Measurements from ENCODE around the gene PRR7. TPM values are rescaled to one million over a fixed set of nuclear protein-coding genes. Genes with fewer than 3 reads are reported as not detected.
A peak's percentile ranks its signal among the peaks of the same experiment; 100 is the strongest.

Gene PRR7
- total and polyA plus RNA-seq, 2 of the 13 experiments (the other 11 are each of a cell fraction or from before 2014, with no cell fraction given), result 4.8 to 5.0 TPM

DNA sequence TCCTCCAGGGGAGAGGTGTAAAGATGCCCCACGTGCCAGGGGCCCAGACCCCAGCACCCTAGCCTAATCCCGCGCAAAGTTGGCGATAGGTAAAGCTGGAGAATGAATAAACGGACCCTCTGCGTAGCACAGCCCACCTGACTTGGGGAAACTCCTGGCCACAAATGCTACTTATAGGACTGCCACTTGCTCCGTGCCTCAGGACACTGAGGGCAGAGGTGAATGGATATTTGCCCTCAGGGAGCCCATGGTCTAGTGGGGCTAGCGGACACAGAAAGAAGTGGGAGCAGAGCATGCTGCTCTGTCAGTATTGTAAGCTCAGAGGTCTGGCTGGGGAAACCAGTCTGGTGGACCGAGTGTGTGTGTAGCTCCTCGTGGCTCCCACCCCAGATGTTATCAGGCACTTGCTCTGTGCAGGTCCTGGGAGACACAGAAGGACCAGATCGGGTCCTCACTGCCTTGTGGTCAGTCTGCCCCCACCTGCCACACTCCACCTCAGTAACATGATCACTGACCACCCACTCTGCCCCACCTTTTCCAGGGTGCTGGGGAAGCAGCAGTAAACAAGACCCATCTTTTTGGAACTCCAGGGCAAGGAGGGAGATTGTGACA lies 19.3 kb upstream of the PRR7 start (continued):
- TF ChIP-seq, protein P1, sequence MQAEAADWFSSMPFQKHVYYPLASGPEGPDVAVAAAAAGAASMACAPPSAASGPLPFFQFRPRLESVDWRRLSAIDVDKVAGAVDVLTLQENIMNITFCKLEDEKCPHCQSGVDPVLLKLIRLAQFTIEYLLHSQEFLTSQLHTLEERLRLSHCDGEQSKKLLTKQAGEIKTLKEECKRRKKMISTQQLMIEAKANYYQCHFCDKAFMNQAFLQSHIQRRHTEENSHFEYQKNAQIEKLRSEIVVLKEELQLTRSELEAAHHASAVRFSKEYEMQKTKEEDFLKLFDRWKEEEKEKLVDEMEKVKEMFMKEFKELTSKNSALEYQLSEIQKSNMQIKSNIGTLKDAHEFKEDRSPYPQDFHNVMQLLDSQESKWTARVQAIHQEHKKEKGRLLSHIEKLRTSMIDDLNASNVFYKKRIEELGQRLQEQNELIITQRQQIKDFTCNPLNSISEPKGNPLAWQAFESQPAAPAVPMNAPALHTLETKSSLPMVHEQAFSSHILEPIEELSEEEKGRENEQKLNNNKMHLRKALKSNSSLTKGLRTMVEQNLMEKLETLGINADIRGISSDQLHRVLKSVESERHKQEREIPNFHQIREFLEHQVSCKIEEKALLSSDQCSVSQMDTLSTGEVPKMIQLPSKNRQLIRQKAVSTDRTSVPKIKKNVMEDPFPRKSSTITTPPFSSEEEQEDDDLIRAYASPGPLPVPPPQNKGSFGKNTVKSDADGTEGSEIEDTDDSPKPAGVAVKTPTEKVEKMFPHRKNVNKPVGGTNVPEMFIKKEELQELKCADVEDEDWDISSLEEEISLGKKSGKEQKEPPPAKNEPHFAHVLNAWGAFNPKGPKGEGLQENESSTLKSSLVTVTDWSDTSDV (CRISPR knock-in tag; IDR thresholded peaks at IDR 0.05), result peak; percentile 68; the same call in 1 of the 2 replicates
- no peak for TF ChIP-seq FOXA1 (IDR thresholded peaks at IDR 0.05)
- no peak for TF ChIP-seq FOXA1 (CRISPR knock-in tag; IDR thresholded peaks at IDR 0.05)
- TF ChIP-seq, protein P2, sequence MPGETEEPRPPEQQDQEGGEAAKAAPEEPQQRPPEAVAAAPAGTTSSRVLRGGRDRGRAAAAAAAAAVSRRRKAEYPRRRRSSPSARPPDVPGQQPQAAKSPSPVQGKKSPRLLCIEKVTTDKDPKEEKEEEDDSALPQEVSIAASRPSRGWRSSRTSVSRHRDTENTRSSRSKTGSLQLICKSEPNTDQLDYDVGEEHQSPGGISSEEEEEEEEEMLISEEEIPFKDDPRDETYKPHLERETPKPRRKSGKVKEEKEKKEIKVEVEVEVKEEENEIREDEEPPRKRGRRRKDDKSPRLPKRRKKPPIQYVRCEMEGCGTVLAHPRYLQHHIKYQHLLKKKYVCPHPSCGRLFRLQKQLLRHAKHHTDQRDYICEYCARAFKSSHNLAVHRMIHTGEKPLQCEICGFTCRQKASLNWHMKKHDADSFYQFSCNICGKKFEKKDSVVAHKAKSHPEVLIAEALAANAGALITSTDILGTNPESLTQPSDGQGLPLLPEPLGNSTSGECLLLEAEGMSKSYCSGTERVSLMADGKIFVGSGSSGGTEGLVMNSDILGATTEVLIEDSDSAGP (CRISPR knock-in tag; IDR thresholded peaks at IDR 0.05; ENCODE audit: borderline replicate concordance), result peak; percentile 18; the same call in 1 of the 2 replicates
- TF ChIP-seq NFYB (CRISPR knock-in tag; IDR thresholded peaks at IDR 0.05), result 0 out of 2 replicates have a peak, but pooled peaks have one; percentile 13
- no peak for TF ChIP-seq RBAK (CRISPR knock-in tag; IDR thresholded peaks at IDR 0.05)
- TF ChIP-seq NFKBIZ (CRISPR knock-in tag; IDR thresholded peaks at IDR 0.05), result no peak
- no peak for TF ChIP-seq ZNF558 (CRISPR knock-in tag; IDR thresholded peaks at IDR 0.05; ENCODE audit: borderline replicate concordance)
- no peak for TF ChIP-seq FOXC1 (CRISPR knock-in tag; IDR thresholded peaks at IDR 0.05; ENCODE audit: borderline replicate concordance)
- no peak for TF ChIP-seq TSC22D2 (CRISPR knock-in tag; IDR thresholded peaks at IDR 0.05; ENCODE audit: borderline replicate concordance)
- TF ChIP-seq NCOA2 (CRISPR knock-in tag; IDR thresholded peaks at IDR 0.05), result no peak
- TF ChIP-seq SMAD9 (CRISPR knock-in tag; IDR thresholded peaks at IDR 0.05), result no peak
- TF ChIP-seq, protein P3, sequence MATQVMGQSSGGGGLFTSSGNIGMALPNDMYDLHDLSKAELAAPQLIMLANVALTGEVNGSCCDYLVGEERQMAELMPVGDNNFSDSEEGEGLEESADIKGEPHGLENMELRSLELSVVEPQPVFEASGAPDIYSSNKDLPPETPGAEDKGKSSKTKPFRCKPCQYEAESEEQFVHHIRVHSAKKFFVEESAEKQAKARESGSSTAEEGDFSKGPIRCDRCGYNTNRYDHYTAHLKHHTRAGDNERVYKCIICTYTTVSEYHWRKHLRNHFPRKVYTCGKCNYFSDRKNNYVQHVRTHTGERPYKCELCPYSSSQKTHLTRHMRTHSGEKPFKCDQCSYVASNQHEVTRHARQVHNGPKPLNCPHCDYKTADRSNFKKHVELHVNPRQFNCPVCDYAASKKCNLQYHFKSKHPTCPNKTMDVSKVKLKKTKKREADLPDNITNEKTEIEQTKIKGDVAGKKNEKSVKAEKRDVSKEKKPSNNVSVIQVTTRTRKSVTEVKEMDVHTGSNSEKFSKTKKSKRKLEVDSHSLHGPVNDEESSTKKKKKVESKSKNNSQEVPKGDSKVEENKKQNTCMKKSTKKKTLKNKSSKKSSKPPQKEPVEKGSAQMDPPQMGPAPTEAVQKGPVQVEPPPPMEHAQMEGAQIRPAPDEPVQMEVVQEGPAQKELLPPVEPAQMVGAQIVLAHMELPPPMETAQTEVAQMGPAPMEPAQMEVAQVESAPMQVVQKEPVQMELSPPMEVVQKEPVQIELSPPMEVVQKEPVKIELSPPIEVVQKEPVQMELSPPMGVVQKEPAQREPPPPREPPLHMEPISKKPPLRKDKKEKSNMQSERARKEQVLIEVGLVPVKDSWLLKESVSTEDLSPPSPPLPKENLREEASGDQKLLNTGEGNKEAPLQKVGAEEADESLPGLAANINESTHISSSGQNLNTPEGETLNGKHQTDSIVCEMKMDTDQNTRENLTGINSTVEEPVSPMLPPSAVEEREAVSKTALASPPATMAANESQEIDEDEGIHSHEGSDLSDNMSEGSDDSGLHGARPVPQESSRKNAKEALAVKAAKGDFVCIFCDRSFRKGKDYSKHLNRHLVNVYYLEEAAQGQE (IDR thresholded peaks at IDR 0.05; ENCODE audit: borderline replicate concordance in 1 of 2, low read depth in 1 of 2, low read length in 2 of 2), result no peak
- TF ChIP-seq ZC3H13 (CRISPR knock-in tag; IDR thresholded peaks at IDR 0.05), result no peak
- 0 out of 2 replicates have a peak, but pooled peaks have one; percentile 77 for TF ChIP-seq NFATC3 (CRISPR knock-in tag; IDR thresholded peaks at IDR 0.05)
- TF ChIP-seq FOXP1 (IDR thresholded peaks at IDR 0.05), result no peak
- no peak for TF ChIP-seq FOXP1 (CRISPR knock-in tag; IDR thresholded peaks at IDR 0.05)
- TF ChIP-seq ZBTB8A (CRISPR knock-in tag; IDR thresholded peaks at IDR 0.05; ENCODE audit: borderline replicate concordance, low read depth), result no peak
- TF ChIP-seq ZBTB42 (CRISPR knock-in tag; IDR thresholded peaks at IDR 0.05), result no peak
- TF ChIP-seq, protein P4, sequence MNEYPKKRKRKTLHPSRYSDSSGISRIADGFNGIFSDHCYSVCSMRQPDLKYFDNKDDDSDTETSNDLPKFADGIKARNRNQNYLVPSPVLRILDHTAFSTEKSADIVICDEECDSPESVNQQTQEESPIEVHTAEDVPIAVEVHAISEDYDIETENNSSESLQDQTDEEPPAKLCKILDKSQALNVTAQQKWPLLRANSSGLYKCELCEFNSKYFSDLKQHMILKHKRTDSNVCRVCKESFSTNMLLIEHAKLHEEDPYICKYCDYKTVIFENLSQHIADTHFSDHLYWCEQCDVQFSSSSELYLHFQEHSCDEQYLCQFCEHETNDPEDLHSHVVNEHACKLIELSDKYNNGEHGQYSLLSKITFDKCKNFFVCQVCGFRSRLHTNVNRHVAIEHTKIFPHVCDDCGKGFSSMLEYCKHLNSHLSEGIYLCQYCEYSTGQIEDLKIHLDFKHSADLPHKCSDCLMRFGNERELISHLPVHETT (CRISPR knock-in tag; conservative IDR thresholded peaks at IDR 0.05), result no peak
- no peak for TF ChIP-seq CHD4 (IDR thresholded peaks at IDR 0.05; ENCODE audit: borderline replicate concordance, low read length)
- TF ChIP-seq, protein P5, sequence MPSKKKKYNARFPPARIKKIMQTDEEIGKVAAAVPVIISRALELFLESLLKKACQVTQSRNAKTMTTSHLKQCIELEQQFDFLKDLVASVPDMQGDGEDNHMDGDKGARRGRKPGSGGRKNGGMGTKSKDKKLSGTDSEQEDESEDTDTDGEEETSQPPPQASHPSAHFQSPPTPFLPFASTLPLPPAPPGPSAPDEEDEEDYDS (CRISPR knock-in tag; IDR thresholded peaks at IDR 0.05), result no peak

All from HepG2 (cell line).